GM19328 (cell line): ENCODE data around the gene COPB2.
"Not testable (repeated sequence)": the region's sequence is repeated elsewhere in the genome, so short reads cannot be mapped to it uniquely, and the experiment has no call there.

Experiments used
- ATAC-seq: cut with Tn5 transposase; IDR thresholded peaks from one replicate; pipeline ENCODE4 v1.9.1; 2021; ENCODE audit warnings: mild to moderate bottlenecking, moderate library complexity; ENCODE audit not compliant: unreplicated experiment

The COPB2 gene

DNA sequence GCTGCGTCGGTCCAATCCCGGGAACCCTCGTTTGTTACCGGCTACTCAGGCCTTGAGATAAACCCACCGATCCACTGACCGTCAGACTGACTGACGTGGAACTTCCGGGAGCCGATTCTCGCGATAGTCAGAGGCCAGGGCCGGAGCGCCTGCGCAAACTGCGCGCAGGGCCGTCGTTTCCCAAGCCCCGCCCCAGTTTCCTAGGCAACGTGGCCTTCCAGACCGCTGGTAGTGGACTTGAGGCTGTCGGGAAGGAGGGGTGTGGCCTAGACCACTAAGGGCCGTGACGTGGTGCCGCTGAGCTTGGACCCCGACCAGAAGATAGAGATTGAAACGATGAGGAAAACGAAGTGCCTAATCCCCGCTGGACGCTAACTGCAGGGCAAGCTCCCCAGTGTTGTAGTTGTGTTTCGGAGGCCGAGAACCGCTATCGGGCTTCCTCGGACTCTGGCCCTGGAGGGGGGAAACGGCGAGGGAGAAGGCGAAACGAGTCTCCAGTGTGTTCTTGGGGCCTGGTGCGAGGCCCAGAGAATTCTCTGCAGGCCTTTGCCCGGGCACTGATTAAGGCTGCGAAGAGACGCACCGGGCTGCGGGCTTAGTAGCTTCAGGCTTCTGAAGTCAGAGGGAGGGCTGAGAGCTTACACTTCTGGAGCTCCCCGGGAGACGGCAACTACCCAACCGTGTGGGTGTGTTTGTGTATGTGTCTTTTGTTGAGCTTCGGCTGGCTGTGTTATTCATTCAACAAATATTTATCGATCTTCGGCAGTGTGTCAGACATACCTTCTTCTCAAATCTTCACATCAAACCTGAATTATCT is at the start of gene COPB2:
Gene COPB2, minus strand, starts transcription at position 96 of the 817 bp plus-strand sequence. CDS start 97 bp downstream, outside the sequence.
- ATAC-seq = peak; percentile 97

DNA sequence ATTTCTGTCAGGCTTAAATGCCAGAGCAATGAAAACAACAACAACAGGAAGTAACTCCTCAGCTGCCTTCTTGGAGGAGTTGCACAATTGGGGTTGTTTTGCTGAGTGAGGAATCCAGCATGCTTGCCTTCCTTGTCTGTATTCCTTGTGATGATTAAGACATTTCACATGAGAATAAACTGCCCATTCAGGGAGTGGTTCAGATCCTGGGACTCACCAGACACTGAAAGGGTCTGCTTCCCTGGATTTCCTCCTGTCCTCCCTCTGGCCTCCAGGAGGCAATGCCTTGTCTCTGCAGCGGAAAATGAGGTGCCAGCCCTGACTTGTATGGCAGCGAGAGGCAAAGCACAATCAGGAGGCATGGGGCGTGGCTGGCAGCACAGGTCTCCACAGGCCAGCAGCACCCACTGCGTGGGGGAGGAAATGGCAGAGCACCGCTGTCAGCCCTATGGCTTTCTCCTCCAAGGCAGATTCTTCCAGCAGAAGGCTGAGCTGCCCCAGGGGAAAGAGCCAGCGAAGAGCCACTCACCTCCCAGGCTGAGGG is 45.4 kb upstream of the COPB2 start:
- no peak for ATAC-seq

DNA sequence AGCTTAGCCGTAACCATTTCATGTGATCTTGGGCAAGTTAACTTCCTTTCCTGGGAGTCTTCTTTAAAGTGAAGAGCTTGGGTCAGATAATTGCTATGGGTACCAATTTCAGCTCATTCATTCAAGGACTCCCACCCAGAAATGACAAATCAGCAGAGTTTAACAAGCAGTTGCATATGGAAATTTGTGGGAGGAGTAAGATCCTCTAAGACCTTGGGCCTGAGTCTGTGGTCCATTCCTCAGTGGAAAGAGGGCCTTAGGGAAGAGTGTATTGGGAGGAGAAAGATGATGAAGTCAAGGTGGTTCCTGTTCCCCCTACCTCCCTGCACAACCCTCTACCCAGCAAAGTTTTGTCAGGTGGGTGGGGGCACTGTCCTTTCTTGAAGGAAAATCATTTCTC is 44.8 kb upstream of the COPB2 start:
- ATAC-seq = no peak

DNA sequence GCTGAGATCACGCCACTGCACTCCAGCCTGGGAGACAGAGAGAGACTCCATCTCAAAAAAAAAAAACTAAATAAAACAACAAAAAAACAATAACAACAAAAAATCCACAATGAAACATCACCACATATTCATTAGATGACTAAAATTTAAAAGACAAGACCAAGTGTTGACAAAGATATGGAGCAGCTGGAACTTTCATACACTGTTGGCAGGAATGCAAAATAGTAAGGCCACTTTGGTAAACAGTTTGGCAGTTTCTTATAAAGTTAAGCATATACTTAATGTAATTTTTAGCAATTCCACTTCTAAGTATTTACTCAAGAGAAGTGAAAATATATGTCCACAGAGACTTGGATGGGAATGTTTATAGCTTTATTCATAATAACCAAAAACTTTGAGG is 43.6 kb upstream of the COPB2 start:
- no peak for ATAC-seq

DNA sequence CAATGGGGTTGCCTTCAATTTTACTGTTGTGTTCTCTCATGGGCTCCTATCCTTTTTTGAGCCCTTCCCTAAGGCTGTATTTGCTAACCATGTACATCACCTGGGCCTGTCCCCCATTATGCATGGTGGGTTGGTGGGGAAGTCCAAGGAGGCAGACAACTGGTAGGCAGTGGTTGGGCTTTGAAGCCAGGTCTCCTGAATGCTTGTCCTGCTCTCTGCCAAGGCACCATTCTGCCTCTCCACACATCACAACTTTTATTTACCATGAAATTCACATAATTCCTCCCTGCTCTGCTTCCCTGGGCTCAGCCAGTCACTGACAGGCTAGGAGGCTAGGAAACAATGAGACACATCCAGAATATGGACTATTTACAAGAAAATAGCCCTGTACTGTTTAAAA is 41.0 kb upstream of the COPB2 start:
- no peak for ATAC-seq

DNA sequence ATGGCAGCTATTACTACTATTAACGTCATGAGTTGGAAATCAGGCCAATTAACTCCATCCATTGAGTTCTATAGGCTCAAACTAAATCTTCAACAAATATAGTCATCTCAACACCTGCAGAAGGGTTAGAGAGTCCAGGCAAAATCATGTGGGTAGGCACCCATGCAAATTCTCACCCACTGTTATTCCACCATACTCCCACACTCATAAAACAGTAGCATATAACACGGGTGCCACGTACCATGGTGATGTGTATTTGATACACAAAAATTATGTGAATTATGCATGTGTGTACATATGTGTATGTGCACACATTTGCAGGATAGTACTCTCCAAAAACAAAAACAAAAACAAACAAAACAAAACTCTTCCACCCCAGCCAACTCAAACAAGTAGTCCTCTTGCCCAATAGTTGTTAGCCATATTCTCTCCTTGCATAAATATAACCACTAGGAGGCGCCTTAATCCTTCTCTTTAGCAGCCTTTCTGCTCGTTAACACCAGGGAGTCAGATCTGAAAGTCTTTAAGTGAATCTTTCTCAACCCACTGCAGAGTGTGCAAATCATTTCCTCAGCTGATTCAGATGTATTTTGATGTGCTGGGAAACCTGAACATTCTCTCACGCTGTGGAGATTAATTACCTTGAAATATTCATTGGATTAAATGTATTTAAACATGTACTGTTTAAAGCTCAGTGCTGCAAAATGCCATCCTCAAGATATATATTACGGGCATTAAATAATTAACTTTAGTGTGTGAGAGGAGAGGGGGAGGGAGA is 38.0 kb upstream of the COPB2 start:
- peak; percentile 78 for ATAC-seq

DNA sequence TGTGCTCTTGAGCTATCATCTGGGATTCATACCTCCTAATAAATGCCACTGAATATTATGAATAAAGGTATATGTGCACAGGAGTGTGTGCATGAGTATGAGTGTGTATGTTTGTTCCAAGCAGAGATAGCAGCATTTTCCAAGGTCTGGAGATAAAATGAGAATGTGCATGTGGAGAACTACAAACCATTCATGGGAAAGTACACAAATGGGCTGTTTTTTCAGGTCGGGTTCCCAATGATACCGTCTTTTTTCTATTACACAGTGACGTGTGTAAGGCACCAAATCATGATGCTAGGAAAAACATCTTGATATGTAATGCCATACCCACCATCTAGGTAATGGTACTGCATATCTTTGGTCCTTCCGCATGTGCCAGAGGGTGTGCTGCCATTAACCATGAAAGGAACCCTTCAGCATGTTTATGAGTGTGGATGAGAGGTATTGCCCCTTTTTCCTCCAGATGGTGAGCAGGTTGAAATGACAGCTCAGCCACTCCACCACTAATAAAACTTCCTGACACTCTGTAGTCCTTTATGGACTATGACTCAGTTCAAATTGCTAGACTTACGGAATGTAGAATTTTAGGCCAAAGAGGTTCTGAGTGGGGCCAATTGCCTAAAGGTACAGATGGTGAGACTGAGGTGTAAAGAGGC is 36.4 kb upstream of the COPB2 start:
- no peak for ATAC-seq

DNA sequence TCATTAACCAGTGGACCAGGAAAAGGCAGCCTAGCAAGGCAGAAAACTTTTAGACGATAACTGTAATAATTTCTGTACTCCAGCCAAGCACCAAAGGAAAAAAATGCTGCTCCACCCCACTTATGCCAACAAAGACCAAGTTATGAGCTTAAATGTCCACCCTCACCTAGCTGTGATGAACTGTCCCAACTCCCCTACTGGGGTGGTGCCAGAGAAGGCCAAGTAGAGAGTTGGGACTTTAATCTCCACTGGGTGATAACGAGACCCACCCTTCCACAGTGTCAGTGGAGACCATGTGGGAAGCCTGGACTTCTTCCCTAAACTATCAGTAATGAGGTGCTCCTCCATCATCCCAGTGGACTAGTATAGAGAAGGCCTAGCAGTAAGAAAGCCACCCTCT is 33.8 kb upstream of the COPB2 start:
- no peak for ATAC-seq

DNA sequence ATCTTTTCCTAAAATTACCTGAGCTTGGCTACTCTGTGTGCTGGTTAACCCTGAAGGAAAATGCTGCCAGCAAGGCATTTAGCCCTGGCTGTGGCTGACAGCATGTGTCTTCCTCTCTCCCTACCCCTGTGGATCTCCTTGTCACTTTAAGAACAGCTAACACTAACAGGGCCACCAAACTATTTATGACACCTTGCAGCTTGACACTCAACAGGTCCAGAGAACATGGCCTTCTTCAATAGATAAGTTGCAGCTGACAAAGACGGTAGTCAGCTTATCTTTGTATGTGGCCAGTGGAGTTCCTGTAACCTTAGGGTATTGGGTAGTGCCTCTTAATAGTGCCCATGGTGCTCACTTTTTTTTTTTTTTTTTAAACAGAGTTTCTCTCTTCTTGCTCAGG is 32.0 kb upstream of the COPB2 start:
- no peak for ATAC-seq

DNA sequence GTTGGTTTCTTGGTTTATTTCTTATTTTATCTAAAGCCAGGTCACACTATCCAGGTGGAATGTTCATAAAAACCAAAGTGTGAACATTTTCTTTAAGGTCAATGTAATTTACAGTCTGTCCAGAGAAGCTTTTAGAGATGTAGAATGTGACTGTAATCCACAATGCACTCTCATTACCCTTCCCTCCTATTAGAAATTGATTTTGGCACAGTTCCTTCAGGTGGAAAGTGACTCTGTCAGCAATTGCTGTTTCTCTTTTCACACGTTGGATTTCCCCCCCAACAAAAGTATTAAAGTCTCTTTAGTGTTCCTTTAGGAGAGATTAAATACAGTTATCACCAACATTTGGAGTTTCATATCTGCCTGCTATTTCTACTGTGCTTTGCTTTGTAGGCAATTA is 31.6 kb upstream of the COPB2 start:
- no peak for ATAC-seq

DNA sequence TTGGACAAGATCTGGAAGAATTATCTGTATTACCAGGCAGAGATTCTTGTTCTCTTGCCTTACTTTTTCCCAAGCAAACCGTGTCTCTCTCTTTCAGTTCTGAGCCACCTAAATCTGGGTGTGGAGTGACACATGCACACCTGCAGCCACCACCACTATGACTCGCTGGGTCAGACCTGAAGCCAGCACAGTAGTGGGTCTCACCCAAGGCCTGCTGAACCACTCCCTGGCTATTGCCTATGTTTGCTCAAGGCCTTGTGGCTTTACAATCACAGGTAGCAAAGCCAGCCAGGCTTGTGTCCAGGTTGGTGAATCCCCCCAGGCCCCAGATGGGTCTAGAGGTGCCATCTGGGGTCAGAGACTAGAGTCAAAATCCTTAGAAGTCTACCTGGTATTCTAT is 28.7 kb upstream of the COPB2 start:
- no peak for ATAC-seq

DNA sequence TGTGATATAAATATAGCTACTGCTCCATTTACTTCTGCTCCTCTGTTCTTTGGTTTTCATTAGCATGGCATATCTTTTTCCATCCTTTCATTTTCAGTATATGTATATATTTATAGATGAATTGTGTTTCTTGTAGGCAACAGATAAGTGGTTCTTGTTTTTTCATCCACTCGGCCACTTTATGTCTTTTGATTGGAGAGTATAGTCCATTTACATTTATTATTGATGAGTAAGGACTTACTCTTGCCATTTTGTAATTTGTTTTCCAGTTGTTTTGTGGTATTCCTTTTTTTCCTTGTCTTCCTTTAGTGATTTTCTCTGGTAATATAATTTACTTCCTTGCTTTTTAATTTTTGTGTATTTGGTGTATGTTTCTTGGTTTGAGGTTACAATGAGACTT is 26.8 kb upstream of the COPB2 start:
- ATAC-seq = no peak

DNA sequence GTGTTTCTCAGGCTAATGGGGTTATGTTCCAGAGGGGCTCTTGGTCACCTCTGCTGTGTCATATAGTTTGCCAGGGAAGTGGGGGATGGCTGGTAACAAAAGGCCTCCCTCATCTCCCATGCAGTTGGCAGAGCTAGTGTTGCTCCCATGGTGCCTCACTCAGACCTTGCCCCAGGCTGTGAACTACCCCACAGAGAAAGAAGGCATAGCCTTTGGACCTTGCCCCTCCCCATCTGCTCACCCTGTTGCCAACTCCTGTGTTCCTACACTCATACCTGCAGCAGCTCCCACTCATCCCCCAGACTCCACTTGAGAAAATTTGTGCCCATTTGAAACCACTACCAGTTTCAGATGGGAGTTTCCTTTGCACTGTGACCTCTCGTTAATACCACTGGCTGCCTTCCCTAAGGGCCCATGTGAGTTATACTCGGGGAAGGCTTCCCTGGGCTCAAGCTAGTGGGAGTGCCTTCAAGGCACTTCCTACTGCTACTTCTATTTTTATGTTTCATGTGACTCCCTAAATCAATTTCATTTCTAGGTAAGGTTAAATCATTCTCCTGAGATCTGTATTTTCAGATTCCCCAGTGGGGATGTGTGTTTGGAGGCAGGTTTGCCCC is 25.3 kb upstream of the COPB2 start:
- no peak for ATAC-seq

DNA sequence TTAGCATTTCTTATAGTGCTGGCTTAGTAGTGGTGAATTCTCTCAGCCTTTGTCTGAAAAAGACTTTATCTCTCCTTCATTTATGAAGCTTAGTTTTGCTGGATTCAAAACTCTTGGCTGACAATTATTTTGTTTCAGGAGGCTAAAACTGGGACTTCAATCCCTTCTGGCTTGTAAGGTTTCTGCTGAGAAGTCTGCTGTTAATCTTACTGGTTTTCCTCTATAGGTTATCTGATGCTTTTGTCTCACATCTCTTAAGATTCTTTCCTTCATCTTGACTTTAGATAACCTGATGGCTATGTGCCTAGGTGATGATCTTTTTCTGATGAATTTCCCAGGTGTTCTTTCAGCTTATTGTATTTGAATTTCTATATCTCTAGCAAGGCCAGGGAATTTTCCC is 23.4 kb upstream of the COPB2 start:
- ATAC-seq = not testable (repeated sequence)

DNA sequence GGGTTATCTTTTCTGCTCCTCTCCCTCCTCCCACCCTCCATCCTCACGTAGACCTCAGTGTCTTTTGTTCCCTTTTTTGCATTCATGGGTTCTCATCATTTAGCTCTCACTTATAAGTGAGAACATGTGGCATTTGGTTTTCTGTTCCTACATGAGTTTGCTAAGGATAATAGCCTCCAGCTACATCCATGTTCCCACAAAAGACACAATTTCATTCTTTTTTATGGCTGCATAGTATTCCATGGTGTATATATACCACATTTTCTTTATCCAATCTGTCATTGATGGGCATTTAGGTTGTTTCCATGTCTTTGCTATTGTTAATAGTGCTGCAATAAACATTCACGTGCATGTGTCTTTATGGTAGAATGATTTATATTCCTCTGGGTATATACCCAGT is 11.7 kb upstream of the COPB2 start:
- not testable (repeated sequence) for ATAC-seq

DNA sequence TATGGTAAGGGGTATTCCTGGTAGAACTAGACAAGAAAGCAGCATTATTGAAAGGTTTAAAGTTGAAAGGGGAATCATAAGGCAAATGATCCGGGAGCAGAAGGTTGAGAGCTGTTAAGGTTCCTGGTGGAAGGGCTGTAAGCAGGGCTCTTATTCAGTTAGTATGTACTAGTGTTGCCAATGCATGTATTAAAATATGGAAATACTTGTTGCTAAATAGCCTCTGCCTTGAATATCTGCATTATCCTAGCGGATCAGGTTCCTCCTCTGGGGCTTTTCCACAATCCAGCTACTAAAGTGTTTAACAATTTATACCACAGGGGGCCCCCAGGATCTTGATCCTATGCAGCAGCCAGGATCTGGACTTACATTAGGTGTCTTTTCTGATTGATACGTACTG is 7.3 kb upstream of the COPB2 start:
- ATAC-seq = no peak

DNA sequence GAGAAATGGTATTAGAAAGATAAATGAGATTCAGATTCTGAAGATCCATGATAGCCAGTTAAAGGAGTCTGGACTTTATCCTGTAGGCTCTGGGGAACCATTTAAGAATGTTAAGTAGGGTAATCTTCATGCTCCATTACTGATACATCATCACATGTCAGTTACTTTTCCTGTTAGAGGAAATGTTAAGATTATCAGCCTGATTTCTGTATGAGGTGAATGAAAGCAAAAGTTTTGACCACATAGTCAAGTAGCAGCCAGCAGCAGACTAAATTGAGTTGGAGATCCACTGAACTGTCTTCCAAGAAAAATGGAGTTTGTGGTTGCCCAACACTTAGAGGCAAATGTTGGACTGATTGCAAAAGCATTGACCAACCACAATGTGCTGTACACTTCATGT is 4.7 kb upstream of the COPB2 start:
- no peak for ATAC-seq

DNA sequence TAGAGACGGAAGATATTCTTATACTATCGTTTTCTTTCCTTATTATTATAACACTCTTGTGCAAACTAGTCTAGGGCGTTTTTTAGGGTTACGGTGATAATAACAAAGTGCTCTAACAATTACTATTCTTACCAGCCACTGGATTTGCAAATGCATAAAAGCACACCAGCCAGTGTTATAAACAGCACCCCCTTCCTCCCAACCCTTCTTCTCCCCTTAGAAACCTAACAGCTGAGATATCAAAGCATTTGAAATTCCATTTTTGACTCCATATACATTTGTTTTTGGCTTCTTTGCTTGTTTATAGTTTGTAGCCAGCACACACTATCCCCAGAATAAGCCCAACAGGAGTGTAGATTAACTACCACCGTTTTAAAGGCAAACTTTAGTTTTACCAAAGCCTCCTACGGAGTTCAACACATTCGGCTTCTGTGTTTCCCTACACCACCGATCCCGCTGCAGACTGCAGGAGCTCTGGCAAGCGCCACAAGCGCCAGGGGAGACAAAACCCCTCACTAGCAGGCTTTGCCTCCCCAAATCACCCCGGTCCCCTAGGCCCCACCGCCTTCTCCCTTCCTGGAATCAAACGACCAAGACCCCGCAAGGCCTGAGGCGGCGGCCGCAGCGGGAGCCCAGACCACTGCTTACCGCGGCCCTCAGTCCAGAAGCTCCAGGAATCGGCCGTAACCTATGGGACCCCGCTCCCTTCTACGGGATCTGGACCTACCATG is 461 bp downstream of the COPB2 start:
- peak; percentile 31 for ATAC-seq

DNA sequence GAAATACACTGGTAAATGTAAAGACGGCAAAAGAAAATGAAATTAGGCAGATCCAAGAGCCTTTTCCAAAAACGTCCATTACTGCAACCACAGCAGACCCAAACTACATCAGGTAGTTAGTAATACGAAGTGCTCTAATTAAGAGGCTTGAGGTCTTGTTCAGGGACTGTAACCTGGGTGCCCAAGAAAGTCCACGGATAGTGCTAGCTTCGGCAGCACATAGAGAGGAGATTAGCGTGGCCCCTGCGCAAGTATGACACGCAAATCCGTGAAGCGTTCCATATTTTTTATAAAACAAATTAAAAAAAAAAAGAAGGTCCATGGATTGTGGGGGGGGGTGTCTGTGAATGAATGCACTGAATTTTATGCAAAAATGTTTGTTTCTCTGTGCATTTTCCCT is 1.4 kb downstream of the COPB2 start:
- no peak for ATAC-seq

DNA sequence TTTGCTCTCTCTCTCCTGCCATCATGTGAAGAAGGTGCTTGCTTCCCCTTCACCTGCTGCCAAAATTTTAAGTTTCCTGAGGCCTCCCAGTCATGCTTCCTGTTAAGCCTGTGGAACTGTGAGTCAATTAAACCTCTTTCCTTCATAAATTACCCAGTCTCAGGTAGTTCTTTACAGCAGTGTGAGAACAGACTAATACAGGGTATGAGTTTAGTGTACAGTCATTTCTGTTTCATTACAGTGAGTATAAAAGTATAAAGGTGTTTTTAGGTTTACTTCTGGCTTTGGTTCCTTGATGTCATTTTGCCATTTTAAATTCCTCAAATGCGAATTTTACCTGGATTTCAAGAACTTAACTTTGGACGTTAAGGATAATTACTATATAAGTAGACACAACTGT is 7.2 kb downstream of the COPB2 start:
- not testable (repeated sequence) for ATAC-seq
